Brain microvascular endothelial cell (primary cell): ENCODE results near the gene PRELP.

Experiments used
- DNase-seq: peaks from one replicate; pipeline ENCODE4 v3.0.0-alpha.2; 2020
- H3K27ac ChIP-seq: fragments of 250-450 bp; sonication (Bioruptor Pico); 2 replicates; pipeline ENCODE4 v1.5.1; 2020; ENCODE audit warnings: mild to moderate bottlenecking, moderate library complexity
- H3K27me3 ChIP-seq: fragments of 250-450 bp; sonication (Bioruptor Pico); replicated peaks from 2 replicates; pipeline ENCODE4 v1.5.1; 2020; ENCODE audit warnings: mild to moderate bottlenecking
- H3K36me3 ChIP-seq: fragments of 250-450 bp; sonication (Bioruptor Pico); replicated peaks from 2 replicates; pipeline ENCODE4 v1.5.1; 2020; ENCODE audit warnings: mild to moderate bottlenecking
- H3K4me3 ChIP-seq: 2 replicates; pipeline ENCODE4 v1.5.1; 2011; ENCODE audit warnings: low read depth, mild to moderate bottlenecking, control low read depth, low read length, moderate library complexity
- CTCF ChIP-seq: IDR thresholded peaks from 2 replicates; pipeline ENCODE4 v1.5.1; 2011; ENCODE audit warnings: low read depth, mild to moderate bottlenecking, moderate library complexity, low read length, control low read depth, inconsistent platforms; ENCODE audit errors: missing control alignments
- in situ Hi-C: cut with HindIII; loops from 2 replicates; pipeline ENCODE4 v1.10.0; 2017; ENCODE audit warnings: low sequenced_read_pairs, low pct_ligation_motif_present

PRELP gene

GRCh38 chr1:203536980-203537455 is 61.4 kb downstream of the PRELP start:
- no peak overlapping the region for H3K27ac ChIP-seq
- in situ Hi-C loops: no loop called here

GRCh38 chr1:203537806-203538464 is 62.3 kb downstream of the PRELP start:
- peak; percentile 41 for DNase-seq
- H3K27ac ChIP-seq: no peak overlapping the region
- H3K36me3 ChIP-seq: no peaks in the 10 kb centered on the region
- H3K27me3 ChIP-seq: no peaks in the 10 kb centered on the region
- TF ChIP-seq CTCF: no peak
- no peak overlapping the region for H3K4me3 ChIP-seq
- in situ Hi-C loops: no loop called here

More at GRCh38 chr1:203536980-203537455, 61.4 kb downstream of the PRELP start:
- no peak overlapping the region for H3K4me3 ChIP-seq
- TF ChIP-seq CTCF: no peak
- H3K27me3 ChIP-seq: no peaks in the 10 kb centered on the region
- peak; percentile 42 for DNase-seq
- H3K36me3 ChIP-seq: no peaks in the 10 kb centered on the region

DNA sequence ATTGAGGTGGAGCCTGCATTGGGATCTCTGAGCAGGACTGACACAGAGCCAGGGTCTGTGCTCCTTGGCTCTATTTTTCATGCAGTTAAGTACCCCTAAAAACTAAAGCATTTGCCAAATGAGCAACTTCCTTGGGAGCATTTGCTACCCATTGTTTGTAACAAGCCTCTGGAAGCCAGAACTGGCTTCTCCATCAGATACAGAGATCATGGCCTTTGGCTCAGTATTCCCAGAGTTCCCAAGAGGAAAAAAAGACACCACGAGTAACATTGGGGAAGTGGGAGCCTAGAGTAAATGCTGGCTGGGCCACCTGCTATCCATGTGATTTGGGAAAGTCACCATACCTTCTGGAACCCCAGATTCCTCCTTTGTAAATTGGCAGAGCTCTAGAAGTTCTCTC is 63.1 kb downstream of the PRELP start:
- Histone ChIP-seq H3K27ac (no peak overlapping the region), H3K27me3 (no peaks in the 10 kb centered on the region), H3K4me3 (no peak overlapping the region), H3K36me3 (no peaks in the 10 kb centered on the region)
- TF ChIP-seq CTCF: no peak
- DNase-seq: no peak
- in situ Hi-C loops: no loop called here

GRCh38 chr1:203539831-203540546 is 64.4 kb downstream of the PRELP start:
- Histone ChIP-seq H3K36me3 (no peaks in the 10 kb centered on the region), H3K4me3 (no peak overlapping the region), H3K27me3 (no peaks in the 10 kb centered on the region), H3K27ac (no peak overlapping the region)
- no peak for DNase-seq
- in situ Hi-C loops: no loop called here
- no peak for TF ChIP-seq CTCF
